Suprapubic skin (tissue), 4 donors: ENCODE results near the gene FRMD8.

ENCODE experiments used
- CTCF ChIP-seq, 2 donors: fragments of 200-600 bp in 1 of 2; fragments of 450-650 bp in 1 of 2; sonication (generic) in 1 of 2; IDR thresholded peaks; one replicate each; pipeline ENCODE4 v1.5.1; 2016 to 2019; ENCODE audit warnings: antibody characterized with exemption in 2 of 2, mild to moderate bottlenecking in 1 of 2, moderate library complexity in 1 of 2
- EP300 ChIP-seq: sonication (generic); formaldehyde crosslinking; IDR thresholded peaks from one replicate; pipeline ENCODE4 v1.6.1; 2017; ENCODE audit warnings: antibody characterized with exemption
- POLR2A ChIP-seq, 2 donors: fragments of 450-650 bp; IDR thresholded peaks; one replicate each; pipeline ENCODE4 v1.6.1; 2017; ENCODE audit warnings: antibody characterized with exemption in 2 of 2, mild to moderate bottlenecking in 2 of 2, moderate library complexity in 2 of 2
- POLR2AphosphoS5 ChIP-seq, 3 donors: sonication (generic); formaldehyde crosslinking; IDR thresholded peaks; one replicate each; pipeline ENCODE4 v1.6.1; 2017; ENCODE audit warnings: antibody characterized with exemption in 3 of 3

- TF ChIP-seq CTCF (IDR thresholded peaks at IDR 0.05) (no peak), EP300 (no peak), POLR2A (IDR thresholded peaks at IDR 0.05) (no peak), POLR2AphosphoS5 (IDR thresholded peaks at IDR 0.05) (peak in 1 of 3 donors; percentile 73)
Observed at GRCh38 chr11:65442842-65443331, 56.5 kb downstream of the FRMD8 start.
